Cardiac septum (tissue), 1 donor: ENCODE measurements around the gene NACA2. TPM values are rescaled to one million over a fixed set of nuclear protein-coding genes. Genes with fewer than 3 reads are reported as not detected.
"Not testable (repeated sequence)": the region's sequence is repeated elsewhere in the genome, so short reads cannot be mapped to it uniquely, and the experiment has no call there.

Experiments used
- DNase-seq: peaks from one replicate; pipeline ENCODE4 v3.0.0-alpha.2; 2020; ENCODE audit warnings: low spot score
- intact Hi-C: fragments of 100-400 bp; cut with DNase I; formaldehyde crosslinking; loops from one replicate; pipeline ENCODE4 v1.14.0; 2022
- total RNA-seq: library from RNA; stranded (reverse); fragmentation: NEBNext Ultra II Directional; extraction: Animal tissue kit (Norgen Biotek cat#: 25700); gene quantifications from one replicate; pipeline ENCODE4 v1.2.1, GENCODE V29; 2021
- donor health status: DM: no; HTN: no; CAD: no.

Gene NACA2
- total RNA-seq, 1 donor from 2014 or later, result not detected

DNA sequence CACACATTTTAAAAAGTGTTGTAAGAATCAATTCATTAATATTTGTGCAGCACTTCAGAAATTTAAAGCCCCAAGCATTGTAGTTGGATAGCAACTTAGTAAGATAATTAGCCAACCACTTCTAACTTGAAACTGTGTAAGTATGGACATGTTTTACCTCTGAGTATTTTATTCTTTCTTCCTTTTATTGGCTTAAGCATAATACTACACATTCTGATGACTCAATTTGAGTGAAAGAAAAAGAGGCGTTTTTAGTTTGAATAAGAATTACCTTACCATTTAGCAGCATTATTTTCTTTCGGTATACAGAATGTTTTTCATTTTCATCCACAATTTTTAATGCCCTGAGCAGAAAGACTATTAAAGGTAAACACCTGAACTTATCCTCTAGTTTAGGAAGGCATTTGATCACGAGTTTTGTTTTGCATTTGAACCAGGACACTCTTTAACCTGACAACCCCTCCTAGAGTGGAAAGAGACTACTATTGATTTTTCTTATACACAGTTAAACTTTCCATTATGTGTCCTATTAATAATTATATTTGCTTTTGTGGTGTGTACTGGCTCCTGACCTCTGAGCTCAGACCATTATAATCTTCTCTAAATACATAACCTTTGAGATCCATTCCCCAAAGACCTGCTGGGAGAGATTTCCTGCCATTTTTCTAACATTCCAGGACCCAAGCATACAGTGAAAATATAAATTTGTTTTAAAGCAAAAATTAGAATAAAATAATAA lies 9.2 kb downstream of the NACA2 start:
- no peak for DNase-seq
- intact Hi-C loops, result no loop called here

DNA sequence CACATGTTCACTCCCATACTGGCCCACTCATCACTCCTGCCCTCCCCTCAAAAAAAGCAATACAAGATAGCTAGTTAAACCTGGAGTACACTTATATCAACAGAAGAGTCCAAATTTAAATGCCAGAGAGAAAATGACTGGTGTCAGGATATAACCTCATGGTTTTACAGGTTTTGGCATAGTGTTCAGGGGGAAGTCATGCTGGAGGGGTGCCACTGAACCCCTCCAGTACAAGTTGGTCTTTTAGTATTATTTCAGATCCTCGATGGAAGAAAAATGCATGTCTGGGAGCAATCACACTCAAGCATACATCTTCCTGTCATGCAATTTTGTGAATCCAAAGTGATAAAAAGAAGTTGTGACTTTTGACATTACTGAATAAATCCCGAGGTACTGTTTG lies 10.5 kb downstream of the NACA2 start:
- DNase-seq, result no peak
- intact Hi-C loops, result no loop called here

DNA sequence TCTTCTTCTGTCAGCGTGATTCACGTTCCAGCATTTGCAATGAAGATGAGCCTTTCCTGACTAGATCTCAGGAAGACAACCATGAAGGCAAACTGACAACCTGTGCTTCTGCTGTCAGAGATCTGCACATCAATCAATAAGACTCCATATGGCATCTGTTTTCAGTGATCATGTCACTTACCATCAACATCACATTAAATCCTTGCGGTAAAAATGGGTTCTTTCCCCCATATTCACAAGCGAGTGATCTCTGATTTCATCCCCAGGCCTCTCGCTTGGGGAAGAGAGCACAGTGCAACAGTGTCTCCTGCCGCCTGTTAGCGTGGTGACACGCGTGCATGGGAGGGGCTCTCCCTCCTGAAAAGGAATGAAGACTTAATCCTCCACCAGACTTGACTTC lies 11.1 kb downstream of the NACA2 start:
- DNase-seq, result no peak
- intact Hi-C loops, result no loop called here

DNA sequence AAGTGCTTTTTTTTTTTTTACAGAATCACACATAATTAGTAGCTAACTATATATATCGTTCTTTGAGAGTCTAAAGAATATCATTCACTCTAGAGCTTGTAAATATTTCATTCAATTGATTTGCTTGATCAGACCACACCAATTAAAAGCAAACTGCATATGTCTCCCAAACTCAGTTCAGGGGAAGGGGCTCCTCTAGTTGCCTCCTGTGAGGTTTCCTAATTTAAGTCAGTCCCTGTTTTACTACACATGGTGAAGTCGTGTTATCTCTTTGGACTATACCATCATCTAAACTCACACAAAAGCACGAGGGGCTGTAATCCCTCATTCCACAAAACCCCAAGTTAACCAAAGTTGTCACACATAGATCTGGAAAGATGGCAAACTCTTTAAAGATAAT lies 11.7 kb downstream of the NACA2 start:
- intact Hi-C loops, result no loop called here
- DNase-seq, result no peak

DNA sequence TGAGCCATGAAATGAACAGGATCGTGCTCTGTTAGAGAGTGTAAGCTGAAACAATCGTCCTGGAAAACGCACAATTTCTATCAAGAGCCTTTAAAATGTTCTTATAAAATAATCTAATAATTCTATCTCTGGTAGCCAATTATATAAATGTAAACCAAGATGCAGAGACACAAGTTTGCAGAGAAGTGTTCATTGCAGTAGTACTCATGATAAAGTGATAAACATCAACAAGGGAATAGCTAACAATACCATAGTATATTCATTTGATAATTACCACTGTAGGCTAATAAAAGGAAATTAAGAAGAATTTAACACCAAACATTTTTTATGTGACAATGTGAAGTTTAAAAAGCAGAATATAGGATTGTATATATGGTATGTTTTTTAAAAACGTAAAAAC lies 12.4 kb downstream of the NACA2 start:
- DNase-seq, result no peak
- intact Hi-C loops, result no loop called here

DNA sequence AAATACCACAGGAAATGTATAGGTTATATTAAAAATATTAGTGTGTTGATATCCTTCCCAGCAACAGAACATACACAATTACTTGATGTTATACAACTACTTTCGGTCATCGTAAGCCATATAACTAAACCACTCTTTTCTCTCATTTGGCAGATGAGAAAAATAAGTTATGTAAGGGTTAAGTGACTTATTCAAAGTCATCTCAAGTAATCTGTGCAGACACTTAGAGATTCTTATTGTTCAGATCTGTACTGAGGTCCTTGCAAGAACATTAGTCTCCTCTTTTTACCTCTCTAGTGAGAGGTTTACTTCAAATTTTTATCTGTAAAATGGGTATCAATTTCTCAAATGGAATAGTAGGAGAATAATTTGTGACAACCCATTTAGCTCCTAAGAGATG lies 15.0 kb downstream of the NACA2 start:
- no peak for DNase-seq
- intact Hi-C loops, result no loop called here

DNA sequence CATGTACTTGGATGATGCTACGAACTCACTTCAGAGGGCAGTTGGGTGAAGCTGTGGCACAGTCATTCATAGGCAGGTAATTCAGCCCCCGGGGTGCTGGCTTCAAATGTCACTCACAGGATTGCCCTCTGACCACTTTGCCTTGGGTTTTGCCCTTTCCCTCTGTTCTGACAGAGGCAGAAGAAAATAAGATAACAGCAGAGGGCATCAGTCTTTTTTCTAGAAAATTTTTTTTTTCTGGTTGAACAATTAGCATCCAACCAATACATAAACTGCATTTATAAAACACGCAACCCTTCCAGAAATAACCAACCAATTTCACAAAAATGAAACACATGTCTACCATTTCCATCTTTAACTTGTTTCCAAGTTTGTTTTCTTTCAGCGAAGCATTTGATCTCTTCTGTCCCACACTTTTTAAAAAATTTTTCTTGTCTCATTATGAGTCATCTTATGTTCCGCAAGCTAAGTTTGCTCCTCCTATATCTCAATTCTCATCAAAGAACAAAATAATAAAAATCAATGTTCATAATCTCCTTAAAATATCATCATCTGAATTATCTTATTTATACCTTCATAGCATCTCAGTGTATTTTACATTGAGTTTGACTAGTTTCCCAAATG lies 15.6 kb downstream of the NACA2 start:
- intact Hi-C loops, result no loop called here

DNA sequence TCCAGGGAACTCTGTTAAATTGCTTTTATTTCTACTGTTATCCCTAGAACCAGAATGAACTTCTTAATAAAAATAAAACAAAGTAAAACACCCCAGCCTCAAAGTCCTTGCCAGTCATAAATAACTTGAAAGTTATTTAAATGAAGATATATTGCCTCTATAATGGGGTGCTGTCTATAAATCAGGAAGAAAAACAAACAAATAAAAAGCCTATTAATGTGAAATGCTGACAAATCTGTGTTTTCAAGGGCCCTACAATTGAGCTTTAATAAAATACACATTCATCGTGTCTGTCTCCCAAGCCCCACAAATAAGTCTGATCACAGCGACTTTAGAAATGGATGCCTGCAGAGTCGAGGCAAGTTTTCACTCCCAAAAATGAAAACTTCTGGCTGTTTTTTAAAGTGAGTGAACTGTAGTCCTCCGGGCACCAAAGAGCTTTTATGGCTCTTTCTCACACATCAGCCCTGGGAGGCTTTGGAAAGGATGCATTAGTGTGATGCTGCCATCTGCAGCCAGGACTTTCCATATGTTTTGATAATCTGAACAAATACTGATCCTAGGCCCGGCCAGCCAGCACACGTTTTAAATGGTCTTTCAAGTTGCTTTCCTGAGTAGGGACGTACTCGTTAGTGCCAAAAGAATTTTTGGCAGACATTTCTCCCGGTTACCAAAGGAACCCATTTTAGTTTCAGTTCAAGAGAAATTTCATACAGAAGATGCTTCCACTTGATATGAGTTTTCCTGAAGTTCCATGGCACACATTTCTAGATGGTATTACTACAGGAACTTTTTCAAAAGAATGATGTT lies 16.3 kb downstream of the NACA2 start:
- intact Hi-C loops, result no loop called here
- DNase-seq, result no peak

More for the DNA sequence above, 15.6 kb downstream of the NACA2 start:
- DNase-seq, result no peak

DNA sequence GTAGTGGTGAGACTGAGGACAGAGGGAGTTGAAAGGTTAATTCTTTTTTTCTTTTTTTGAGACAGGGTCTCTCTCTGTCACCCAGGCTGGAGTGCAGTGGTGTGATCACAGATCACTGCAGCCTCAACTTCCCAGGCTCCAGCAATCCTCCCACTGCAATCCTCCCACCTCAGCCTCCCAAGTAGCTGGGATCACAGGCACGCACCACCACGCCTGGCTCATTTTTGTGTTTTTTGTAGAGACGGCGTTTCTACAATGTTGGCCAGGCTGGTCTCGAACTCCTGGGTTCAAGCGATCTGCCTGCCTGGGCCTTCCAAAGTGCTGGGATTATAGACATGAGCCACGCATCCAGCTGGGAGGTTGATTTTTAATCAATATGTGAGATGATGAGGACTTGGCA lies 18.5 kb downstream of the NACA2 start:
- DNase-seq, intact Hi-C loops: not testable (repeated sequence)

DNA sequence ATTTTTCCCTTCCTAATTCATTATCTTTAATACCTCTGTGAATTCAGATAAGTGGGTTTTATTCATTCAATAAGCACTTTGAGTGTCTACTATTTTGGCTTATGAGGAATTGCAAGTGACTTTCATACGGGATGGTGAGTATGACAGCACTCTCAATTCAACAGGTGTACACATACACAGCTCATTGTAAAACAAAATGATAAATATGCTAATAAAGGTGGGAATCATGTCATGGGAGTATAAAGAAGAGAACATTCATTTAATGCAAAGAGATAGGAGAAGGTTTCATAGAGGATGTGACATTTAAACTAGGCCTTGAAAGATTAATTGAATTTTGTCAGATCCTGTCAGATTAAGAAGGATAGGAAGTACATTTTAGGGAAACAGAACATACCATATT lies 19.4 kb downstream of the NACA2 start:
- intact Hi-C loops, result no loop called here
- no peak for DNase-seq

DNA sequence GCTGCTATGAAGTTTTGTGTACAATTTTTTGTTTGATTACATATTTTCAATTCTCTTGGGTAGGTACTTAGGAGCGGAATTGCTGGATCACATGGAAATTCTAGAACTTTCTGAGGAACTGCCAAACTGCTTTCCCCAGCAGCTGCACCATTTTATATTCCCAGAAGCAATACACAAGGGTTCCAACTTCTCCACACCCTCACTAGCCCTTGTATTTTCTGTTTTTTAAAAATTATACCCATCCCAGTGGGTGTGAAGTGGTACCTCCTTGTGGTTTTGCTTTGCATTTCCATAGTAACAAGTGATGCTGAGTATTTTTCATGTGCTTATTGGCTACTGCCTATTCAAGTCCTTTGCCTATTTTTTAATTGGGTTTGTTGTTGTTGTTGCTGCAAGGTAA lies 20.9 kb downstream of the NACA2 start:
- no peak for DNase-seq
- intact Hi-C loops, result no loop called here

DNA sequence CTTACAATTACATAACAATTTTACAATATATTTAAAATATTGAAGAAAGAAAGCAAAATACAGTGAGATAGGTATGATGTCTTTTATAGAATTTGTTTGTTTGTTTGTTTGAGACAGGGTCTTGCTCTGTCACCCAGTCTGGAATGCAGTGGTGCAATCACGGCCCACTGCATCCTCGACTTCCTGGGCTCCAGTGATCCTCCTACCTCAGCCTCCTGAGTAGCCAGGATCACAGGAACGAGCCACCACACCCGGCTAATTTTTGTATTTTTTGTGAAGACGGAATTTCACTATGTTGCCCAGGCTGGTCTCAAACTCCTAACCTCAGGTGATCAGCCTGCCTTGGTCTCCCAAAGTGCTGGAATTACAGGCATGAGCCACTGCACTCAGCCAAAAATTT lies 21.5 kb downstream of the NACA2 start:
- DNase-seq, intact Hi-C loops: not testable (repeated sequence)

DNA sequence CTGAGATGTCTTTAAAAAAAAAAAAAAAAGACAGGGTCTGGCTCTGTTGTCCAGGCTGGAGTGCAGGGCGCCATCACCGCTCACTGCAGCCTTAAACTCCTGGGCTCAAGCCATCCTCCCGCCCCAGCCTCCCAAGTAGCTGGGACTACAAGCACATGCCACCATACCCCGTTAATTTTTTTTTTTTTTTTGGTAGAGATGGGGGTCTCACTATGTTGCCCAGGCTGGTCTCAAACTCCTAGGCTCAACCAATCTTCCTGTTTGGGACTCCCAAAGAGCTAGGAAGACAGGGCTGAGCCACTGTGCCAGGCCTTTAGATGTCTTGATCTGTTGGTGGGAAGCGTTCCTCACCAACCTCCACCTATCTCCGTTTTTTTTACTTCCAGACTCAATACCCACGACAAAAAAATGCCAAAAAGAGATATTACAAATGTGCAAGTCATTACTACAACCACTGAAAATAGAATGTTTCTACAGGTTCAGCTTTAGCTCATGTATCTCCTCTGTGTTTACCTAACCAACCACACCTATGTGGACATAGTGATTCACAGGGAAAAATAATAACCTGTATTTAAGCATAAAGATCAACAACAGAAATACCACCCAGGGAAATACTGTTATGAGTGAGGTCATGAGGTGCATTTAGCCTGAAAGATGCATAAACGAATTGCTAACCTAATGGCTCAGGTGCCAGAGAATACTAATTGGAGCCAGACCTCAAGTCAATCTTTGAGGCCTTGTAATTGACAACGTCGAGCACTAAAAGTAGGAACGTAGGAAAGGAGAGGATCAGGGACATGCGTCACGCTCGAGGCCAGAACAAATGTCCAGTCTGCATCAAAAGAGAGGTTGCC lies 22.6 kb downstream of the NACA2 start:
- no peak for DNase-seq
- intact Hi-C loops, result no loop called here

DNA sequence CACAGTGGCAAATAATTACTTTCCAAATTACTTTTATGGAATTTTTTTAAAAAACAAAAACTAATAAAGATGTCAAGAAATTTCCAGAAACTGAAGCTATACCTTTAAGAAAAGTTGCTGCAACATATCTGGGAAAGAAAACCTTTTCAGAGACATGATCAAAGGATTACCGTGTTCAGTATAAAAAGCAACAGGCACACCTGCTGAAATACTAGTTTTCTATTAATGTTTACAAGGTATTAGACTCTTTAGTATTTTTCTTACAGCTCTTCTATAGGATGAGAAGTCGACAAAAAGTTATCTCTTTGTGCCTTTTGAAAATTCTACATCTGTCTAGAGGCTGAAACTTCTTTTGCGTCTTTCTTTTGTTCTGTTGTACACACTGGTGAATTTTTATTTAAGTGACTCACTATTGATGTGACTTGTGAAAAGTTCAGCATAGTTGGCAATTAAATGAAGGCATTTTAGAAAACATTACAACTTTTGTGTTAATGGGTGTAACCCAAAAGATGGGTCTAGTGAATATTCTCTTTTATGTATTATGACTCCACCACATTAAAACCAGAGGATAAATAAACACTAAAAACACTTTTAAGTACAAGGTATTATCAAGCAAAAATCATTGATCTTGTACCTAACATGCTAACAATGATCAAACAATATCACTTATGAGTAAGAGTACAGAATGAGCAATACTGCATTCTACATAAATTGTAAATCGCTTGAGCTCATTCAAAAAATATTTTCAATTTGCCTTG lies 23.8 kb downstream of the NACA2 start:
- intact Hi-C loops, result no loop called here
- DNase-seq, result no peak

DNA sequence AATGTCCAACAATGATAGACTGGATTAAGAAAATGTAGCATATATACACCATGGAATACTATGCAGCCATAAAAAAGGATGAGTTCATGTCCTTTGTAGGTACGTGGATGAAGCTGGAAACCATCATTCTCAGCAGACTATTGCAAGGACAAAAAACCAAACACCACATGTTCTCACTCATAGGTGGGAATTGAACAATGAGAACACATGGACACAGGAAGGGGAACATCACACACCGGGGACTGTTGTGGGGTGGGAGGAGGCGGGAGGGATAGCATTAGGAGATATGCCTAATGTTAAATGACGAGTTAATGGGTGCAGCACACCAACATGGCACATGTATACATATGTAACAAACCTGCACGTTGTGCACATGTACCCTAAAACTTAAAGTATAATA lies 24.6 kb downstream of the NACA2 start:
- DNase-seq, intact Hi-C loops: not testable (repeated sequence)

DNA sequence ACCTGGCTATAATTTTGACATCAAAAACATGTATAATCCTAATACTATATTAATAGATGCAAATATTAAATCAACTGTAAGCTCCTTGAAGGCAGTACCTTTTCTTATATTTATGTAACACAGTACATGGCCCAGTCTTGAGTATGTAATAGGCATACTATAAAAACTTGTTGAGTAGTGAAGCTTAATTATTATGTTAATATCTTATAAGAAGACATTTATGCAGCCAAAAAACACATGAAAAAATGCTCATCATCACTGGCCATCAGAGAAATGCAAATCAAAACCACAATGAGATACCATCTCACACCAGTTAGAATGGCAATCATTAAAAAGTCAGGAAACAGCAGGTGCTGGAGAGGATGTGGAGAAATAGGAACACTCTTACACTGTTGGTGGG lies 25.2 kb downstream of the NACA2 start:
- DNase-seq, result not testable (repeated sequence)

DNA sequence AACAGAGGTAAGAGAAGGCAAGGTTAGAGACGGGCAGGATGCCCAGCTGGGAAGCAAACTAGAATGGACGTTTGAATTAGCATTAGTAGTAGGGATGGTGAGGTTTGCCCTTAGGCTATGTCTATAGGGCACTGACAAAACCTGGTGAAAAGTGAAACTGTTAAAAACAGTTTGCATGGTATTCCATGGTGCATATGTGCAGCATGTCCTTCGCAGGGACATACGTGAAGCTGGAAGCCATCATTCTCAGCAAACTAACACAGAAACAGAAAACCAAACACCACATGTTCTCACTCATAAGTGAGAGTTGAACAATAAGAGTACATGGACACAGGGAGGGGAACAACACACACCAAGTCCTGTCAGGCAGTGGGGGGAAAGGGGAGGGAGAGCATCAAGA lies 25.8 kb downstream of the NACA2 start:
- intact Hi-C loops, result no loop called here
- no peak for DNase-seq

More for the DNA sequence above, 25.2 kb downstream of the NACA2 start:
- intact Hi-C loops, result not testable (repeated sequence)

DNA sequence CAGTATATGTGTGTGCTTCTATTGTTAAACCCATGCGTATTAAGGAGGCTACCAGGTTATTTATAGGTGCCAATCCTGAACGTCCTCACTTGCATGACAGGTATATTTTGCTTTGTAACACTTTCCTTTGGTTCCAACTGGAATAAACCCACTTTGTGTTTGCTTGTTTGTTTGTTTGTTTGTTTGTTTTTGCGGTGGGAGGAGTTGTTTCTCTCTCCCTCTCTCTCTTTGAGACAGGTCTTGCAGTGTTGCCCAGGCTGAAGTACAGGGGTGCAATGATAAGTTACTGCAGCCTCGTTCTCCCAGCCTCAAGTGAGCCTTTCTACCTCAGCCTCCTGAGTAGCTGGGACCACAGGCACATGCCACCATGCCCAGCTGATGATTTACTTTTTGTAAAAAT lies 28.7 kb downstream of the NACA2 start:
- DNase-seq, result no peak
- intact Hi-C loops, result no loop called here

DNA sequence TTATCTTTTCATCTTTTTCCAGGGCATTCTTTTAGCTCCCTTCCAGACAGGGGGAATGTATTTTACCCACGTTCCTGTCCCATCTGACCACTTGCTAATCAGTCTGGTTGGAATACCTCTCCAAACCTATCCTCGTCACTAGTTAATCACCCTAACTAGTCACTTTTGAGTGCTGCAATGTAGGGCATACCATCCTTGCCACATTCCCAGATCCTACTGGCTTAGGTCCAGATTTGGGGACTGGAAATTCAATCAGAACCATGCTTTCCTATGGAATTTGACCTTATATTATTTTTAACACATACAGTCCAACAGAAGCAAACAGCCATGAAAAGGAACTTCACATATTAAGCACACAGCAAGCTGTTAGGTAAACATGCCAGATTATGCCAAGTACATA lies 29.7 kb downstream of the NACA2 start:
- intact Hi-C loops, result no loop called here
- no peak for DNase-seq
